NOMO-1 treated with dmso at 0.1 percent for 144 hours (cell line): ENCODE data around the gene TRIM17.

Experiments
- DNase-seq: peaks from one replicate; lab custom pipeline; 2025; ENCODE audit not compliant: unreplicated experiment; lab: John Stamatoyannopoulos, UW

TRIM17 gene

DNA sequence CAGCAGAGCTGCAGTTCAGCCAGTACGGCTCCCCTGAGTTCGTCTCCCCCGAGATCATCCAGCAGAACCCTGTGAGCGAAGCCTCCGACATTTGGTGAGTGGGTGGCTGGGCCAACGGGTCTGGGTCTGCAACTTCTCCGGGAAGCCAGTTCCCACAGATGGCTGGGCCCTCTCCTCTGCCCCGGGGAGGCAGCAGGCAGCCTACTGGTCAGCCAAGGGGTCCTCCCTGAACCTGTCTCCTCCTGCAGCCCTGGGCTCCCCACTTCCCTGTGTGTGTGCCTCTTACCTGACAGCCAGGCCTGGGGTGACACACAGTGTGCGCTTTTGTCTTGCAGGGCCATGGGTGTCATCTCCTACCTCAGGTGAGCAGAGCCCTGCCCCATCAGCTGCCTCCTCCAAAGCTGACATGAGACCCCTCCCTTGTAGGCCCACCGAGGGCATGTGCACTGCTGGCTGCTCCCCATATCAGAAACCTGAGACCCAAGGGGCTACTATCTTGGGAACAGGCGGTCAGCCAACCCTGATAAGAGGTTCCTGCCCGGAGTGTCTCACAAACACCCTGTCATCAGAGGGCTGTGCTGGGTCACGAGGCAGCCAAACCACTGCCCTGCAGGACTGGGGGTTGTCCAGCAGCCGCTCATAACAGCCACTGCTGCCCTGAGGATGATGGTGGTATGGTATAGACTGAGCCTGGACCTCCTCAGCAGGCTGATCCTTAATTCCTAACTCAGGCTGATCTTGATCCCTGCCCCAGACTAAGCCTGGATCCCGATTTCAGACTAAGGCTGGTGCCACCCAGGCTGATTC, 47.7 kb downstream of the TRIM17 start:
- no peak for DNase-seq

- no peak for DNase-seq
Measured at GRCh38 chr1:228367798-228368791, 48.6 kb downstream of the TRIM17 start.

- DNase-seq = no peak
Measured at GRCh38 chr1:228366866-228367741, 49.6 kb downstream of the TRIM17 start.

DNA sequence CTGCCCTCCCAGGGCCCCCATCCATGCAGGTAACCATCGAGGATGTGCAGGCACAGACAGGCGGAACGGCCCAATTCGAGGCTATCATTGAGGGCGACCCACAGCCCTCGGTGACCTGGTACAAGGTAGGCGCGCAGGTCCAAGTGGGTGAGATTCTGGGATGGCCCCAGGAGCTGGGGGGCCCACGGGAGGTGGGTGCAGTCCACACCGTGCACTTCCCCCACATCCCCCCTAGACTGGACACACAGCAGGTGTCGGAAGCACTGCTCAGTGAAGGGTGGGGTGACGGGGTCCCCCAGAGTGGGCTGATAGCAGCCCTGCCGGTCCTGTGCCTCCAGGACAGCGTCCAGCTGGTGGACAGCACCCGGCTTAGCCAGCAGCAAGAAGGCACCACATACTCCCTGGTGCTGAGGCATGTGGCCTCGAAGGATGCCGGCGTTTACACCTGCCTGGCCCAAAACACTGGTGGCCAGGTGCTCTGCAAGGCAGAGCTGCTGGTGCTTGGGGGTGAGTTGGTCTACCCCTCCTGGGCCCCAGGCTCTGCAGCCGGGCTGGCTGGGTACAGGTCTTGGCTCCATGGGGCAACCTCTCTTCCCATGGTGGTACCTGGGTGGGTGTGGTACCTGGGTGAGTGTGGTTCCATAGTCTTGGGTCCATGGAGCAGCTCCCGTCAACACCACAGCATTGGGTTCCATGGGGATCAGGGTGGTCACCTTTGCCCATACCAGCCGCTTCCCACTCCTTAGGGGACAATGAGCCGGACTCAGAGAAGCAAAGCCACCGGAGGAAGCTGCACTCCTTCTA, 50.4 kb downstream of the TRIM17 start:
- DNase-seq = no peak

DNA sequence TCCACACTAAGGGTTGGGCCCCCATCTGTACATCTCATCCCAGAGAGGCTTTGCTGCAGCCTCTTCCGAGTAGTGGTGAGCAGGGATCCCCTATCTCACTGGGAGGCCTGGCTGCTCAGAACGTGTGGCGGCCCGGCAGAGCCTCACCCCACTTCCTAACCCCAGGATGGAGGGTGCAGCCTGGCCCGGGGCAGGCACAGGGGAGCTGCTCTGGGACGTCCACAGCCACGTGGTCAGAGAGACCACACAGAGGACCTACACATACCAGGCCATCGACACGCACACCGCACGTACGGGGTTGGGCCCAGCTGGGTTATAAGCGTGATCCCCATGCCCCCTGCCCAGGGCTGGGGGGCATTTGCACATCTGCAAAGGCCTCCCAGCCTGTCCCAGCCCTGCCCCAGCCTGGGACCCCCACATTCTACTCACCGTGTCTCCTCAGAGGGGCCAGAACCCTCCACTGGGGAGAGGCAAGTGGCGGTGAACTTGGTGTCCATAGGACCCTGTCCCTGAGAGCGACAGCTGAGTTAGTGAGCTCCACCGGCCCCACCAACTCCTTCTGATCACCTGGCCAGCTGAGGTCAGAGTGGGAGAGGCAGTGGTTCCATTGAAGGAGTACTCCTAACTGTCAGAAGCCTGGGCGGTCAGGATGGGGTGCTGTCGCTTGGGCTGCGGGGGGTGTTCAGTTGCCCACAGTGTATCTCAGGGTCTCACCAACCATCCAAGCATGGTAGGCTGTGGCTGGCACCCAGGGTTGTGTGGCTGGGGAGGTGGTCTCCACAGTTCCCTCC, 51.2 kb downstream of the TRIM17 start:
- DNase-seq = no peak

DNA sequence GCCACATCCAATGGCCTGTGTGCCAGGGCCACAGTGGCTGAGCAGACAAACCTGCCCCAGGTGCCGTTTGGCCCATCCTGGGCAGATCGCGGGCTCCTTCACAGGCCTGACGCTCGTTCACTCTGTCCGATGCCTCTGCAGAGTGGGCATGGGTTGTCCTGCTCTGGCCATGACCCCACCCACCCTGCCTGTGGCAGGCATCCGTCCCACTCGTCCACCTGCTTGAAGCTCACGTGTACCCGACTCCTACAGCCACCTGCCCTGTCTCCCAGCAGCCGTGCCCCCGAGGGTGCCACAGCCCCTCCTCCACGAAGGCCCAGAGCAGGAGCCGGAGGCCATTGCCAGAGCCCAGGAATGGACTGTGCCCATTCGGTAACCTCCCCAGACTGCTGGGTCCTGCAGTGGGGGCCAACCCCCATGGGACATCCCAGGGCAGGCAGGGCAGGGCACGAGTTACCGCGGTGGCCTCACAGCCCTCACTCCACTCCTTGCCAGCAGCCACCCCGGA, 51.9 kb downstream of the TRIM17 start:
- DNase-seq = no peak

- no peak for DNase-seq
Measured at GRCh38 chr1:228364068-228364705, 52.5 kb downstream of the TRIM17 start.

GRCh38 chr1:228363686-228364067, 53.0 kb downstream of the TRIM17 start:
- DNase-seq = no peak

- no peak for DNase-seq
Measured at GRCh38 chr1:228362884-228363450, 53.7 kb downstream of the TRIM17 start.

GRCh38 chr1:228362141-228362883, 54.3 kb downstream of the TRIM17 start:
- DNase-seq = no peak

DNA sequence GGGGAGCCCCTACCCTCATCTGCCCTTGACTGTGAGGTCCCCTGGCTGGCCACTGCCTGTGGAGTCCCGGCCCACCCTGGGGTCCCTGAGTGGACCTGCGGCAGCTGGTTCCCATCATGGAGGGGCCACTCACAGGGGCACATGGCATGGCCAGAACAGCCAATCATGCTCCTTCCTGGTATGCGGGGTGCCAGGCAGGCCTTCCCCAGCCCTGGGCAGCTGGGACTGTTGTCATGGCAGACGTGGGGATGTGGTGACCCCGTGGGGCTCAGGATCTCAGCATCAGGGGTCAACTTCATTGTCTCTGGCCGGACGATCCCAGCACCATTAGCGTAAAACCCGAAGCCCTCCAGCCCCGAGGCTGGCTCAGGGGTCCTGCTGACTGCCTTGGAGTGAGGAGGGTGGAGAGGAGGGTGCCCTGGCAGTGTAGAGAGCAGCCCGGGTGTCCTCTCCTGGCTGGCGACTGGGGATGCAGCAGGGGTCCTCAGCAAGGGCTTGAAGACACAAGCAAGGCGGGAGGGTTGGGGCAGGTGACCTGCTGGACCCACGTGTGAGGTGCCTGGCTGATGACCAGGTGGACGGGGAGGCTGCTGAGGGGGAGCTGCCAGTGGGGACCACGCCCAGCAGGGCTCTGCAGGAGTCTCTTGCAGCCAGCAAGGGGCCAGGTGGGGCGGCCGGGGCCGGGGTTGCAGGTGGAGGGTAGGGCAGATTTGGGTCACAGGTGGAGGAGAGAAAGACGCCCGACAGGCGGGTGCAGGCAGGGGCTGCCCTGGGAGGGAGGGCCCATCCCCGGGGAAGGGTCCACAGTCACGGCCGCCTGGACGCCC, 55.1 kb downstream of the TRIM17 start:
- DNase-seq = no peak

DNA sequence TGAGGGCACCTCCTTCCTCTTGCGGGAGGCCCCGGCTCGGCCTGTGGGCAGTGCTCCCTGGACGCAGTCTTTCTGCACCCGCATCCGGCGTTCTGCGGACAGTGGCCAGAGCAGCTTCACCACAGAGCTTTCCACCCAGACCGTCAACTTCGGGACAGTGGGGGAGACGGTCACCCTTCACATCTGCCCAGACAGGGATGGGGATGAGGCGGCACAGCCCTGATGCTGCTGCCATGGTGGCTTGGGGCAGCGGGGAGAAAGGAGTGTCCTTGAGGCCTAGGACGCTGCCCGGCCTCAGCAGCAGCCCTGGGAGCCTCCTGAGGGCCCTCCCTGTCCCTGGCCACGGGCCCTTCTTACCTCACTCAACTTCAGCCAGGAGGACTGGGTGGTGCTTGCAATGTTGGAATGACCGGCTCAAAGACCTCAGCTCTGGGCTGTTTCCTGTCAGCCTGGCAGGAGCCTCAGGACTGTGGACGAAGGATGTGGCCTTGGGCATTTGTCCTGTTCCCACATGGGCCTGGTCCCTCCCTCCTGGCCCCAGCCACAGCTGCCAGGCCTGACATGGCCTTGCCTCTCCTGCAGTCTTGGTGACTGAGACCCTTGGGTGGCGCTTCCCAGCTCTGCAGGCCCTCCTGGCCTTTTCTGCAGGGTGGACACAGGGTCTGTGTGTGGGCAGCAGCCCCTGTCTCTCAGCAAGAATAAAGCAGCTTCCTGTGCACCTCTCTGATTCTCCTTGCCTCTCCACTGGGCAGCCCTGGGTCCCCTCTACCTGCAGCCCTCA, 55.9 kb downstream of the TRIM17 start:
- no peak for DNase-seq

- DNase-seq = no peak
Measured at GRCh38 chr1:228359613-228360532, 56.8 kb downstream of the TRIM17 start.

- no peak for DNase-seq
Measured at GRCh38 chr1:228358764-228359612, 57.7 kb downstream of the TRIM17 start.
